Thyroid gland (tissue), 4 donors: ENCODE data around the gene REG3A.

Experiments
- CTCF ChIP-seq, 6 experiments: fragments of 200-600 bp in 3 of 6; fragments of 450-650 bp in 3 of 6; sonication (generic) in 3 of 6; IDR thresholded peaks; one replicate each; pipeline ENCODE4 v1.5.1; 2016 to 2019; ENCODE audit warnings: antibody characterized with exemption in 6 of 6, mild to moderate bottlenecking in 2 of 6, inconsistent platforms in 1 of 6, moderate library complexity in 1 of 6
- POLR2A ChIP-seq, 2 donors: fragments of 450-650 bp; IDR thresholded peaks; one replicate each; pipeline ENCODE4 v1.6.1; 2017; ENCODE audit warnings: antibody characterized with exemption in 2 of 2, mild to moderate bottlenecking in 2 of 2, moderate library complexity in 1 of 2

- TF ChIP-seq CTCF (IDR thresholded peaks at IDR 0.05) (no peak), POLR2A (IDR thresholded peaks at IDR 0.05) (no peak)
Measured at GRCh38 chr2:79124907-79125720, 34.4 kb downstream of the REG3A start.
